Thyroid gland (tissue), 4 donors: Measurements from ENCODE around the gene ST14.

ENCODE experiments used
- CTCF ChIP-seq, 6 experiments: fragments of 200-600 bp in 3 of 6; fragments of 450-650 bp in 3 of 6; sonication (generic) in 3 of 6; IDR thresholded peaks; one replicate each; pipeline ENCODE4 v1.5.1; 2016 to 2019; ENCODE audit warnings: antibody characterized with exemption in 6 of 6, mild to moderate bottlenecking in 2 of 6, inconsistent platforms in 1 of 6, moderate library complexity in 1 of 6
- POLR2A ChIP-seq, 2 donors: fragments of 450-650 bp; IDR thresholded peaks; one replicate each; pipeline ENCODE4 v1.6.1; 2017; ENCODE audit warnings: antibody characterized with exemption in 2 of 2, mild to moderate bottlenecking in 2 of 2, moderate library complexity in 1 of 2

- no peak for TF ChIP-seq CTCF (IDR thresholded peaks at IDR 0.05)
- TF ChIP-seq POLR2A (IDR thresholded peaks at IDR 0.05), result no peak
Observed at GRCh38 chr11:130168105-130168504, 8.5 kb downstream of the ST14 start.
